ENCODE data around the gene CYP27B1.

Gene CYP27B1

DNA sequence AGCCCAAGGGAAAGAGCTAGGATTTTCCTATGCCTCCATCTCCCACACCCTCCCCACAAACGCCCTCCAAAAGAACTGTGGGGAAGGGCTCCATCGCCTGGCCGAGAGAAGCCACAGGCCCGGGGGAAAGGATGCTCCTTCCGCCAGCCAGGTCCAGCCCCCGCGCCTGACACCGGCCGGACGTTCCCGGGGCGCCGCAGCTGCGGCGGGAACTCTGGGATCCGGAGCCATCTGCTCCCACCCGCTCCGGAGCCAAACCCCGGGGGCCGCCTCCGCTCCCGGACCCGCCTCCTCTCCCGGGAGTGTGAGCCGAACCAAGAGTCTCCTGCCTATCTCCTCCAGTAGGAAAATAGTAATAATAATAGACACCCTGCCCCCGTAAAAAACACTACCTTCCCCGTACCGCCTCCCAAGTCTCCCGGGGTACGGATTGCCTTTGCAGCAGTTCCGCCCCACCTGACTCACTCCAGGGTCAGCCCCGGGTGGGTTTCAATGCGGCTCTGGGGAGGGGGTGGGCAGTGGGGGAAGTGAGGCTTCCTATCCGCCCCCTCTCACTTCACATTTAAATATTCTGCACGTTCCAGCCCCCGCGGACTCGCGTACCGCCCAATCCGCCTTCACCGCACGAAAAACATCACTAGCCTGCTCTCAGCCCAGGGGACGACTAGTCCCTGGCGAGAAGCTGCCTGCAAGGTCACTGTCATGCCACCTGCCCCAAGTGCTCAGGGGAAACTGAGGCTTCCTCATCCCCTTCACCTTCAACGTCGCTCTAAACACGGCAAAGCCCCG, 30.7 kb downstream of the CYP27B1 start:
- no peak for DNase-seq (ENCODE audit: low read depth)

DNA sequence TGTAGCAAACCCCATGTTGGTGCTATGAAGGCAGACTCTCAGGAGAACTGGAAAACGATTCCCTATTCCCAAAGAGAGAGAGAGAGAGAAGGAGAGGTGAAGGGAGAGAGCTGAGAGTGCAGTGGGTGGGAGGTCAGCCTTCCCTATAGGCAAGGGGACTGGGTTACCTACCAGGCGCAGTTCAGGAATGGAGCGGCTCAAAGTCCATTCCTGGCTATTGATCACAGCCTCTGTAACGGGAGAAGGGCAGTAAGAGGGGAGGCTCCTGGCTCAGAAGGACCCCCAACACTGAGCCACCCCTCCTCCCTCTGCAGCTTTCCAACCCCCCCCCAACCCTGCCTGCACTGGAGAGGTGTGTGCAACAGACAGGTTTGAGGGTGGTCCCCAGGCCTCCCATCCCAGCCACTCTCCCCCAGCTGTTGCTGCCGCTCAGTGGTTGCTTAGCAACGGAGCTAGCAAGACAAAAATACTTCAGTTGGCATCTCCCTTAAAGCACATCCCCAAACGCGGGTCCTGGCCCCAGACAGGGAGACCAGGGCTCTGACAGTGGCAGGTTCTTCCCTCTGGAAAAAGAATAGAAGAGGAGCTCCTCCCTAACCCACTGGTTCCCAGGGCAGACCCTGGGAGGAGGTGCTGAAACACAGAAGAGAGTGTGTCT, 31.6 kb downstream of the CYP27B1 start:
- DNase-seq (ENCODE audit: low read depth), result no peak

DNA sequence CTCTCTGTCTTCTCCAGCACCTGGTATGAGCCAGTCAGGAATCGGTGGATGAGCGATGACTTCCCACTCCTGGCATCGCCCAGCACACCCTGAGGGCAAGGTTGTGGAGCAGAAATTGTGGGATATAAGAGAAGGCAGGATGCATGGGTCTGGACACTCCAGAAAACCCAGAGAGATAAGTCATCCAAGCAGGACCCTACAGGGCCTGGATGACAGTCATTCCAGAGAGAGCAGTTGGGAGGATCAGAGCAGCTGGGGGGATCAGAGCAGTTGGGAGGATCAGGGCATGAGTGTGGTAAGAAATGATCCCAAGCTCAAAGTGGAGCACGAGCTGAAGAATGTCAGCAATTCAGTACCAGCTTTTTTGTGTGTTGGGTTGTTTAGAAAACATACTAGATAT, 32.3 kb downstream of the CYP27B1 start:
- no peak for DNase-seq (ENCODE audit: low read depth)

DNA sequence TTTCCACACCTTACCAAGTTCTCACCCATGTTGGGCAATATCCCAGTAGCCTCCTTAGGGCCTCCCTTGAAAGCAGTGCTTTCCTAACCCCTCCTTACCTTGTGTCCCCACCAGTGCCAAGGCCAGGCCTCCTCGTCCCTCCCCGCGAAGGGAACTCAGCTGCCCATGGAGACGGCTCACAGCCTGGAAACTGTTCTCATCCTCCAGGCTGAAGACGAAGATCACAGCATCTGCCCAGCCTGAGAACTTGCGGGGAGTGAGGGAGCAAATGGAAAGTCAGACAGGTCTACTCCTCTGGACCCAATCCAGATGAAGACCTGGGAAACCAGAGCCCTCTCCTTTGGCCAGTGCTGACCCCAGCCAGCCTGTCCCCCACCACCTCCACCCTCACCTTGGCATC, 33.0 kb downstream of the CYP27B1 start:
- no peak for DNase-seq (ENCODE audit: low read depth)

DNA sequence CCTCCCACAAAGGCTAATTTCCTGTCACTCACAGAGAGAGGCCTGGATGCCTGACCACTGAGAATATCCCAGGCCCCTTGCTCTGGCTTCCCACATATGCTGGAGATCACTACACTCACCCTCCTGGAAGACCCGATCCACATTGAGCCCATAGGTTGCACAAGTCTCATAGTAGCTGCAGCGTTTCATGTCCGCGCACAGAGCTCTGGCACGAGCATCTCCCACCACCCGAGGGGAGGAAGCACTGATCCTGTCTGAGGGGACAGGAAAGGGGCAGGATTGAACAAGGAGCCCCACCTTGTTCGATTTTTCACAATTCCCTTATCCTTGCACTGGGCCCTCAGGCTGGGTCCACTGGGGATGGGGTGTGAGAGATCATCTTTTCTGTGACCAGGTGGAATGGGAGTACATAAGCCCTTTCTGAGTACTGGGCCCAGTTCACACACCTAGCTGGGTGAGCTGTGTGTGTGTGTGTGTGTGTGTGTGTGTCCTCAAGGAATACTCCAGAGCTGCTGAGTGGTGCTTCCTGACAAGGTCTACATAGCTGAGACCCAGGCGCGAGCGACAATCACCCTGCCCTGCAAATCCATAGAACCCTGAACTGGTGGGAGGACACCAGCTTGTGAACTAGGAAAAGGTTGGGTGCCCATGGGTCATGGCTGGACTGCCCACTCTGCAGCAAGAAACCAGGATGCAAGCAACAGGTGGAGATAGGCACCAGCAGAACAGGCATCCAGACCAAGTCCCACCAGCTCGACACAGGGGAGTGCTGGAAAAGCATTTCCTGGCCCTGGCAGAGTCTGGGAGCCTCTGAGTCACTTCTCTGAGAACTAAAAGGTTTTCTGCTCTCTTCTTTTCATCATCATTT, 33.9 kb downstream of the CYP27B1 start:
- no peak for DNase-seq (ENCODE audit: low read depth)

DNA sequence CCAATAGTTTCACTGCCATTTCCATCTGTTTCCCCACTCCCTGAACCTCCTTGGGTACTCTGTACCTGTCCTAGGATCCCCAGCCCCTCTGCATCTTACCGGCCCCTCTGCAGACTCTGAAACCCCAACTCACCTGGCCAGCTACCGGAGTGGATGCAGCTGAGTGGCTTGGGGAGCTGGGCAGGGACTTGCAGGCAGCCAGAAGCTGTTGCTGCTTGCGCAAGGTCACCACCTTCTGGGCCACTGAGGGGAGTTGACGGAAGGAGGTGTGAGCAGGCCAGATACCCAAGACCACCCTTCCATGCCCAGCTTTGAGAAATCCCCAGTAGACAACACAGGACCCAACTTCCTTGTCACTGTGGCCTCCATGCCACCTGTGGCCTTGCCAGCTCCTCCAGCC, 34.6 kb downstream of the CYP27B1 start:
- no peak for DNase-seq (ENCODE audit: low read depth)

DNA sequence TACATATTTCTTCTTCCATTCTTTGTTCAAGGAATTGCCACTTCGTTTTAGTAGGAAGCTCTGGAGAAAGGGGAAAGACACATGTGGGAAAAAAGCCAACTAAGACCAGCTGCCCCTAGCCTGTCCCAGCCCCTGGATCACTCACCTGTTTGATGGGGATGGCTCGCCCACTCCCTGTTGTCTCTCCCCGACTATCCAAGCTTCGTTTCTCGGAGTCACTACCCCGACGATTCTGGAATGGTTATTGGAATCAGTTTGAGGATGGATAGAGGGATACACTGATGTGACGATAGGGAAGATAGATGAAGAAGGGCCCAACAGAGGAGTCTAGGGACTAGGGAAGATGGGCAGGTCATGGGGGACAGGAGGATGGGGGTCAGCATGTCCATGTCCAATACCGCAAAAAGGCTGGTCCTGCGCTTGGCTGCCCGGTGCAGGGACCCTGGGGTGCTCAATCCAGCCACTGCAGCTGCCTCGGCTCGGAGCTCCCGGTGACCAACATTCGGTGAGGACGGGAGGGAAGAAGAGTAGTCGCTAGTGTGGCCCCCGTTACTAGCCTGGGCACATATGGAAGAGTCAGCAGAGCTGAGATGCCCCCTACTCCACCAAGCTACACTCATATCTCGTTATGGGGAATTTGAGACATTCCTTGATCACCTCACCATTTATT, 35.3 kb downstream of the CYP27B1 start:
- DNase-seq (ENCODE audit: low read depth), result no peak

DNA sequence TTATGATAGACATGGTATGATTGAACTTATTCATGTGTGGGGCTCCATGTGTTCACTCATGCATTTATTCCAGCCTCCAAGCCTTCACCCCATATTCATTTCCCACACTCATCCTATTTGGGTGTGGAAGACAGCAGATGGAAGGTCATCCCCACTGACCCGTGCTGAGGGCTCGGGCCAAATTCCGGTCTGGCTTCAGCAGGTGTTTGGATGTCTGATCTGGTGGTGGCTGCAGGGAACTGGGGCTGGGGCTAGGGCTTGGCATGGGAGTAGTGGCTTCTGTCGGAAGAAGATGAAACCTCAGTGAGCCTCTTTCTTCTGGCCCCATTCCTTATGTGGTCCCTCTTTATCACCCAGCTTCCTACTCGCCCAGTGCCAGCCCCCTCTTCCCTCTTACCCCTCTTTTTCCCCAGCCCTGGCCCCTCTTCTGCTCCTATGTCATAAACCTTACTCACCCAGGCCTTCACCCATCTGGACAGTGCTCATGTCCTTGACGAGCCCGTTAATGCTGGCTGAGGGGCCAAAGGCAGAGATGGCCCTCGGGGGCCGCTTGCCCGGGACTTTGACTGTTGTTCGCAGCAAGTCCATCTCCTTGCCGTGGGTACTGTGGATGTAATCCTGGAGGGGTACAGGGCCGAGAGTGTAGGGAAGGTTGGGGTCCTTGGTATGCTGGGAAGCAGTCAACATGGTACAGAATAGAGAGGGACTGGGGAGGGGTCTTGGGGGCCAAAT, 36.4 kb downstream of the CYP27B1 start:
- DNase-seq (ENCODE audit: low read depth), result no peak

DNA sequence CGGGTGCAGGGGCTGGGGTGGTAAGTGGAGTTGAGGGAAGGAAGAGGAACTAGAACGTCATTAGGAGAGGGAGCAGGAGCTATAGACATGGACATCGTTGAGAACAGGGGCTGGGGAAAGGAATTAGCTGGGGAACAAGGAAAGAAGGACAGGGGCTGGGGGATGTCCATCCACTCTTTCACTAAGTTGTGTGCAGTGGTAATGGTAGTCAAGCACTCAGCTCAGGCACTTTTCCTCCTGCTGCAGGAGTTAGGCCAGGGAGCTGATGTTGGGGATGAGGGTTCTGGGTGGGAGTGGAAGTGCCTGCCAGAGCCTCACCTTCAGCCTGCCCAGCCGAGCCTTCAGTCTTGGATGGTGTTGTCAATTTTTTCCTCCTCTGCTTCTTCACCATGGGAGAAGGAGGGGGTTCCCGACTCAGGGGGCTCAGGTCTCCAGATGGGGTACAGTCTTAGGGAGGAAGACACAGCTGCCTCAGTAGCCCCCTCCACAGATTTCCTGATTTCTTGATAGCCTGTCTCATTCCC, 37.5 kb downstream of the CYP27B1 start:
- no peak for DNase-seq (ENCODE audit: low read depth)

DNA sequence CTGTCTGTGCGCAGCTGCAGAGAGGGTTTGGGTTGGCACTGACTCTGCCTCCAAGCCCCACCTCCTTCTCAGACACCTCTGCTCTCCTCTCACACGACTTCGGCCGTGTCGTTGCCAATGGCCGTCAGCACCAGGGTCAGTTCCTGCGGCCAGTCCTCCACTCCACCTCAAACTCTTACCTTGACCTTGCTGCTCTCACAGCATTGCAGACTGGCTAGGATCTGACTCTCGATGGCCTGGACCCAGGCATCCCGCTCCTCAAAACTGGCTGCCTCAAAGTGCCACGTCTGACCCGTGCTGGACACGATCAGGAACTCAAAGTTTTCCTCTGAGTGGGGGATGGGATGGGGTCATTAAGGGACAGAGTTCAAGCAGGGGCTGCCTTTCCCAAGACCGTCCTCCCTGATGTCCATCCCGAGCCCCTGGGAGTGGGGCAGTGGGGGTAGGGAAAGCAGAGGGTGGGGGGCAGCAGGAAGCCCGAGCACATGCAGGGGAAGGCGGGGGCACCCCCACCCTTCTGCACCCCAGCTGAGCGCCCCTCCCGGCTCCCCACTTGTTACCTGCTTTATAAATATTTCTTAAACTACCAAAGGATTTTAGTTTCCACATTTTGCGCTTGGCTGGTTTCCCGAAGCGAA, 39.0 kb downstream of the CYP27B1 start:
- DNase-seq (ENCODE audit: low read depth), result no peak

DNA sequence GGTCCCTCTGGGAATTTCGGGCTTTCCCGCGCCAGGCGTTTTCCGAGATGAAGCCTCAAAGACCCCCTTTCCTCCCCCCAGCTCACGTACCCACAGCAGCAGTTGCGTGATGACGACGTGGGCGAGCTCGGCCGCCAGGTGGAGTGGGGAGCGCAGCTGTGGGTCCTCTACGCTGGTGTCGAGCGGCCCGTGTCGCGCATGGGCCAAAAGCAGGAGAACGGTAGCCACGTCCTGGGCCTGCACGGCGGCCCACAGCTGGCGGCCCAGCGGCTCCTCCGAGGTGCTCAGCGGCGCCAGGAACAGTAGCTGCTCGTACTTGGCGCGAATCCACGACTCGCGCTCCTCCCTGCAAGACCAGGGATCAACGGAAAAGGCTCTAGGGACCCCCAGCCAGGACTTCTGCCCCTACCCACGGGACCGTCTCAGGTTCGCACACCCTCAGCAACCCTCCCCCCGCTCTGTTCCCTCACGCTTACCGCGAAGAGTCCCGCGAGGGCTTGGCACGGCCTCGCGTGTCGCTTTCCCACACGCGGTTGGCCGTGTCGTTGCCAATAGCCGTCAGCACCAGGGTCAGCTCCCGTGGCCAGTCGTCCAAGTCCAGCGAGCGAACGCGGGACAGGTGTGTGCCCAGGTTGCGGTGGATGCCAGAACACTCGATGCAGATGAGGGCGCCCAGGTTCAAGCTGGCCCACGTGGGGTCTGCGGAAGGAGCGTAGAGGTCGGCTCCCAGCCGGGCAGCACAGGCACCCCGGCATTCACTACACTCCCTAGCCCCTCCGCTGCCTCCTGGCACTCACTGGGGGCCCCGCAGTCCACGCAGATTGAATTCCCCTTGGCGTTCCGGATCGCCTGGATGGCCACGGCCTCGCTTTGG, 39.8 kb downstream of the CYP27B1 start:
- no peak for DNase-seq (ENCODE audit: low read depth)

DNA sequence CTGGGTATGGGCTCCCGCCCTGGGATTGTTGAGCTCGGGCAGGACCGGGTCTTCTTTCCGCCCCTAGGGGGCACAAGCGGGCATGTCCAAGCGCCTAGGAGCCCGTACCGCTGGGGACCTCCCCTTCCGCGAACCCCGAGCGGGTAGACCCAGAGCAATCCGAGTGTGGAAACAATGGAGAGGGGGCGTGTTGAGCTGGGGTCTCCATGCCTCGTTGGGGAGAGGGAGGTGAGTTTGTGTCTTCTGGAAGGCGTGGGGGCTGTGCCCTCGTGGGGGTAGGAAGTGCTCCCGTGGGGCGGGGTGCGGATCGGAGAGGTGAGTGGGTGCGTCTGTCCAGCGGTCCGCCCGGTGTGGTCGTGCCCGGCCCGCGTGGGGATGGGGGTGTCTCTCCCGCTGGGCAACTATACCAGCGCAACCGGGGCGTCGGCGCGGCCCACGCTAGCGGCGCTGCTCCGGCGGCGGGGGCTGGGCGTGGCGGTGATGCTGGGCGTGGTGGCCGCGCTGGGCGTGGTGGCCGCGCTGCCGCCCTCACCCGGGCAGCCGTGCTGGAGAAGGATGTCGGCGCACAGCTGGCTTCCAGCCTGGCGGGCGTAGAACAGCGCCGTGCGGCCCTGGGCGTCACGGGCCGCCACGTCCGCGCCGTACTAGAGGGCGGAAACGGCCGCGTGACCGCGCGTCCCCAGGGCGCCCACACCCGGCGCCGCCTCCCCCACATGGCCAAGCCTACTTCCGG, 40.6 kb downstream of the CYP27B1 start:
- no peak for DNase-seq (ENCODE audit: low read depth)

DNA sequence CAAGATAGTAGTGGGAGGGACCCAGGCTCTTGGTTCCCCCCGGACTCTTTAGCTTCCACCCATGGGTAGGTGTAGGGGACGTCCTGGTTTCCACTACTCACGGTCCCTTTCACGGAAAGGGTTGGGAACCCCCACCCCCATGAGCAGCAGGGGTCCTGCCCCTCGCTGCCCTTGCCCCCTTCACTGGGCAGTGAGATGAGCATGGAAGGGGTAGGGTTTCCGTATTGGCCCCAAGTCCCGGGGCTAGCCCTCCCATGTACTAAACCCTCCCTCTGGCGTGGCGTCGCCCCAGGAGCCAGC, 41.1 kb downstream of the CYP27B1 start:
- DNase-seq (ENCODE audit: low read depth), result no peak

DNA sequence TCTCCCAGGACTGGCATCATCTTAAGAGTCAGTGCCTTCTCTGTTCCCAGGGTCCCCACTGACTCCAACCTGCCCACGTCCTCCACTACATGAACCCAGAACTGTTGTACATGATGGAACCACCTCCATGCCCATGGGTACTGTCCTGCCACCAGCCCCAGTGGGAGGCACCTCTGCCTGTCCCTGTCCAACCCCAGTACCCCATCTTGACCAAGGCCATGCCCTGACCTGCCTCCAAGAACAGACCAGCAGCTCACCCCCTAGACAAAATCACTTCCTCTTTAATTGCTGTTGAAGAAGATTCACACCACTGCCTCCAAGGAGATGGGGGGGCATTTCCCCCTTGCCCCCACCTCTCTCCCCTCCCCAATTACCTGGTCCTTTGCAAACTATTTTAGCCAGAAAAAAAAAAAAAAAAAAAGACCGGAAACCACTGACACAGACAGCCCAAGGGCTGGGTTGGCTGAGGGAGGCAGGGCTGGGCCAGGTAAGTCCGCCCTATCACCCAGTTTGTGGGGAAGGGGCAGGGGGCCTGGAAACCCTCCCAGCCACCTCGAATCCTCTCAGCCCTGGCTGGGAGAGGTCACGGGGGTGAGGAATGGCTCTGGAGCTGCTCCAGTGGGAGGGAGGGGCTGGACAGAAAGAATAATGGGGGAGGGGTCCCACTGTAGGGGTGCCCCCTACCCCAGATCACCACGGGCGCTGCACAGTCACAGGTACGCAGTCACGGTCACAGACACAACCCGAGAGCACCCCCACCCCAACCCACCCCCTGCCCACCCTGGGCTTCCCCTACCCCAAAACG, 41.7 kb downstream of the CYP27B1 start:
- no peak for DNase-seq (ENCODE audit: low read depth)

DNA sequence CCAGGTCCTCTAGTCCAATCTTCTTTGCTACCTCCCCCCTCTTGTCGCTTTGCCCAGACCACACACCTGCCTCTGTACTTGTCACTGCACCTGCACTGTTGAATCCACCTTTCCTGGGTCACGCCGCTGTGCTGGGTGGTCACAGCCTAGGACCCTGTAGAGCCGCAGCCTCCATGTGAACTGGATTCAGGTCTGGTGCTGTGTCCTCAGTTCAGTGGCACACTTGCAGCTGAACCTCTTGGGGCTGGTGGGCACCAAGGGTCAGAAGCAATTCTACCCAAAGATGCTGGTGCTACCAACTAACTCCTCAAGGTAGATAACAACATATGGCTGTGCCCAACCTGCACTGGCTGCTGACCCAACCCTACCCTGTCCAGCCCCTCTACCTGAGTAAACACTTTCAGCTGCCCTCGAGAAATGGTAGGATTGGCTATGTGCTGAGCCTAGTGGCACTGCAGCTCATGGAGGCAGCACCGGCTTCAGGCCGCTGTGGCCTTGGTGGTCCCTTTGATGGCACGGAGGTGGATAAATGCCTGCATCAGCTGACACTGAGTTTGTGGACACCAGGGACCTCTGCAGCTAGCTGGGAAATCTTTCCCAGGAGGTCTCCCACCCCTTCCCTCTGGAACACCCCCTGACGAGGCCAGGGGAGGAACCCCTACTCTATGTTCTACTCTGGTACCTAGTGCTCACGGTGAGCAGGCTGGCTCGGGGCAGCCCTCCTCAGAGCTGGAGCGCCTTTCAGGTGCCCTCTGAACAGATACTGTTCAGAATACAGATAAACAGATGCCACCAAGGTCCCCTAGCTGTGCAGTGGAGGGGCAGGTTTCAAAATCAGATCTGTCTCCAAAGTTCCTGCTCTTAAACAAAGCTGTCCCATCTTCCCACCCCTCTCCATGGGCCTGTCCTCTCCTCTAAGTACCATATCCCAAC, 42.6 kb downstream of the CYP27B1 start:
- DNase-seq (ENCODE audit: low read depth), result no peak

DNA sequence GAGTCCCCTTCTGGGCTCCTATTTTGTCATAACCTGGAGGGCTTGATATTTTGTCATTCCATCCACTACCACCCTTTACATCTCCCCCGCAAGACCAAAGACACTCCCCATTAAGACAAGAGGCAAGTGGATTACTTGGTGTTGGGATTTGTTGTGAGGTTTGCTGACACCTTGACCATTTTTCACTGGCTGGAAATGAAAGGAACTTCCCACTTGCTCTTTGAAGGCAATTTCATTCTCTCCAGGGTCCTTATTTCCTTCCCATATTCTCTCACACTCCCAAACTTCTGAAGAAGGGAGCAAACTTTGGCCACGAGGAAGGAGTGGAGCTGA, 43.3 kb downstream of the CYP27B1 start:
- DNase-seq (ENCODE audit: low read depth), result no peak
